Activated CD8-positive, alpha-beta memory T cell treated with anti-CD3 and anti-CD28 coated beads for 1 hour (primary cell): Measurements from ENCODE around the gene ZNF487.
"Not testable (repeated sequence)": the region's sequence is repeated elsewhere in the genome, so short reads cannot be mapped to it uniquely, and the experiment has no call there.

ENCODE experiments used
- DNase-seq, 2 donors: peaks; one replicate each; pipeline ENCODE4 v3.0.0-alpha.2; 2020; ENCODE audit warnings: low read depth in 1 of 2; ENCODE audit errors: extremely low read depth in 1 of 2

ZNF487 gene

DNA sequence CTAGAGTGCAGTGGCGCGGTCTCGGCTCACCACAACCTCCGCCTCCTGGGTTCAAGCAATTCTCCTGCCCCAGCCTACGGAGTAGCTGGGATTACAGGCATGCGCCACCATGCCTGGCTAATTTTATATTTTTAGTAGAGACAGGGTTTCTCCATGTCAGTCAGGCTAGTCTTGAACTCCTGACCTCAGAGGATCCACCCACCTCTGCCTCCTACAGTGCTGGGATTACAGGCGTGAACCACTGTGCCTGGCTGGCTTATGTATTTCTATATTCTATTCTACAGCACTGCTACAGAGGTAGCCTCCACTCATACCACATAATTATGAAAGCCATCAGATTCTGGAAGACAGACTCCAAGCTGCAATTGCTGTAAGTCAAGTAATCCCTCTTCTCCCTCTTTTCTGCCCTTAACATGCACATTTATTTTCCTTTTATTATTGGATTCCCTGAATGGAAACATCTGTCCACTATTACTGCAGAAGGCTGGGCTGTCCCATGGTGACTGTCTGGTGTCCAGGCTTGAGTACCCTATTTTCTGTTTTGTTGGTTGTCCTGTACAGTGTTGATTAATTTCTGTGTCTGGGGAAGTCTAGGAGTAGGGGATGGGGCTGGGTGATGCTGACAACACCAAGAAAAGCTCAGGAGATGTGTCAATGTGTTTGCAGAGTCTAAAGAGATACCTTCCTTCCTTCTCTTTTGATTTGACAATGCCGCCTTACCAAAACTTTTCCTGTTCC lies 5.8 kb upstream of the ZNF487 start:
- DNase-seq = no peak

DNA sequence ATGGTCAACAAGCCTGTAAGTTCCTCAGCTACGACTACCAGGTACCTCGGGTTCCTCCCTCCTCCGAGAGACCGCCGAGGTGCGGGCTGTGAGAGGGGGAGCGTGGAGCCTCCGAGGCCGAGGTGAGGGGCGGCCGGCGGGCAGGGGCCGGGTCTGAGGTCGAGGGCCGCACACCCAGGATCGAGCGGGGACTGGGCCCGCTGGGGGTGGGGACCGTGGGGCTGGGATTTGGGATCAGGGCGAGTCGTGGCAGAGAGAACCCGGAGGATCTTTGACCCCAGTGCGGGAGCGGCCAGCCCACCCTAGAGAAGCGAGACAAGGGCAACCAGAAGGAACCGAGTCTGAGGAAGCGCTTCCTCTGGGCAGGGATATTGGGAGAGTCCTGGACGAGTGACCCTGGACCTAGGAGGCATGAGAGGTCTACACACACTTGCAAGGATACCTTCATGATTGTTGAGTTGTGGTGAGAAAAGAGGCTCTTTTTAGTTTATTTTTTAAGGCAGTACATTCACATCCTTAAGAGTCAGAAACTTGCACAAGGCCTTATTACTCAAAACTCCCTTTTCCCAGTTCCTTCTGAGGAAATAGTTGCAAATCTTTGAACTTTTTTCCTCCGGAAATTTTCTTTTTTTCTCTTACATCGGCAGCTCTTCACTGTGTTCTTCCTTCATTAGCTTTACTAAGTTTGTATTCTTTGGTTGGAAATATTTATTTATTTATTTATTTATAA lies 395 bp downstream of the ZNF487 start:
- no peak for DNase-seq

DNA sequence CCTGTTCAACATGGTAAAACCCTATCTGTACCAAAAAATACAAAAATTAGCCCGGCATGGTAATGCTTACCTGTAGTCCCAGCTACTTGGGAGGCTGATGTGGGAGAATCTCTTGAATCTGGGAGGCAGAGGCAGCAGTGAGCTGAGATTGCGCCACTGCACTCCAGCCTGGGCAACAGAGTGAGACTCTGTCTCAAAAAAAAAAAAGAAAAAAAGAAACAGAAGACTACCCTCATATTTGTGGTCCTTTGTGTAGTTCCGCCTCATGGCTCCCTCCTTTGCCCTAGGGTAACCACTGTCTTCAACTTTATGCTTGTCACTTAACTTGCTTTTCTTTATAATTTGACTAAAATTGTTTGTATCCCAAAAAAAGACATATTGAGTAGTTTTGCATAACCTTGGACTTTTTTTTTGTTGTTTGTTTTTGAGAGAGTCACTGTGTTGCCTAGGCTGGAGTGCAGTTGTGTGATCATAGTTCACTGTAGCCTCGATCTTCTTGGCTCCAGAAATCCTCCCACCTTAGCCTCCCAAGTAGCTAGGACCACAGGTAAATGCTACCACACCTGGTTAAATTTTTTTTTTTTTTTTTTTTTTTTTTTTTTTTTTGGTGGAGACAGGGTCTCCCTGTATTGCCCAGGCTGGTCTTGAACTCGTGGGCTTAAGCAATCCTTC lies 3.7 kb downstream of the ZNF487 start:
- DNase-seq = no peak

DNA sequence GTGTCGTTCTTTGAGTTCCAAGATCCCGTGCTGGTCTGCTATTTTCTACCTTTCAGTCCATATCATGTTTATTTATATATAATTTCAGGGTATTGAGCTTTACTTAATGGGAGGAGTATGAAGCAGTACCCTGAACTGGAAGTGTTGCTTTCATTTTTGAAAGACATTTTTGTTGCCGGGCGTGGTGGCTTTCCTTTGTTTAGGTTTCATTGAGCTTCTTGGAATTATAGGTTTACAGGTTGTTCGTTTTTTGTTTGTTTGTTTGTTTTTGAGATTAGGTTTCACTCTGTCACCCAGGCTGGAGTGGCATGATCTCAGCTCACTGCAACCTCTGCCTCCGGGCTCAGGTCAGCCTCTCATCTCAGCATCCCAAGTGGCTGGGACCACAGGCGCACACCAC lies 7.4 kb downstream of the ZNF487 start:
- DNase-seq = no peak

DNA sequence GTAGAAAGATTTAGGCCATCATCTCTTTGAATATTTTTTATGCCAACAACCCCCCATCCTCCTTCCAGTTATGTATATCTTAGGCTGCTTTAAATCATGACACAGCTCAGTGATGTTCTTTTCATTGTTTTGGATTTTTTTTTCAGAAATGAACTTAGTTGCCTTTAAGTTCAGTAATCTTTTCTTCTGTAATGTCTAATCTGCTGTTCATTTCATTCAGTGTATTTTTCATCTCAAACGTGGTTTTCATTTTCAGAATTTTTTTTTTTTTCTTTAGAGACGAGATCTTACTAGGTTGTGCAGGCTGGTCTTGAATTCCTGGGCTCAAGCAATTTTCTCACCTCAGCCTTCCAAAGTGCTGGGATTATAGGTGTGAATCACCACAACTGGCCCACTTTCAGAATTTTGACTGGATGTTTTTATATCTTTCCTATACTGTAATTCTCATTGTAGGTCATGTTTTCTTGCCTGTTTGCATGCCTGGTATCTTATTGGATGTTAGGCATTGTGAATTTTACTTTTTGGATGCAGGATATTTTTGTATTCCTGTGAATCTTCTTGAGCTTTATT lies 8.1 kb downstream of the ZNF487 start:
- DNase-seq = no peak

DNA sequence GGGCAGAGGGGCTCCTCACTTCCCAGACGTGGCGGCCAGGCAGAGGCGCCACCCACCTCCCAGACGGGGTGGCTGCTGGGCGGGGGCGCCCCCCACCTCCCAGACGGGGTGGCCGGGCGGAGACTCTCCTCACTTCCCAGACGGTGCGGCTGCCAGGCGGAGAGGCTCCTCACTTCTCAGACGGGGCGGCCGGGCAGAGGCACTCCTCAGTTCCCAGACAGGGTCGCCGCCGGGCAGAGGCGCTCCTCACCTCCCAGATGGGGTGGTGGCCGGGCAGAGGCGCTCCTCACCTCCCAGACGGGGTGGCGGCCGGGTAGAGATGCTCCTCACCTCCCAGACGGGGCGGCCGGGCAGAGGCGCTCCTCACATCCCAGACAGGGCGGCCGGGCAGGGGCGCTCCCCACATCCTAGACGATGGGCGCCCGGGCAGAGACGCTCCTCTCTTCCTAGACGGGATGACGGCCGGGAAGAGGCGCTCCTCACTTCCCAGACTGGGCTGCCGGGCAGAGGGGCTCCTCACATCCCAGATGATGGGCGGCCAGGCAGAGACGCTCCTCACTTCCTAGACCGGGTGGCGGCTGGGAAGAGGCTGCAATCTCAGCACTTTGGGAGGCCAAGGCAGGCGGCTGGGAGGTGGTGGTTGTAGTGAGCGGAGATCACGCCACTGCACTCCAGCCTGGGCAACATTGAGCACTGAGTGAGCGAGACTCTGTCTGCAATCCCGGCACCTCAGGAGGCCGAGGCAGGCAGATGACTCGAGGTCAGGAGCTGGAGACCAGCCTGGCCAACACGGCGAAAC lies 9.5 kb downstream of the ZNF487 start:
- not testable (repeated sequence) for DNase-seq

DNA sequence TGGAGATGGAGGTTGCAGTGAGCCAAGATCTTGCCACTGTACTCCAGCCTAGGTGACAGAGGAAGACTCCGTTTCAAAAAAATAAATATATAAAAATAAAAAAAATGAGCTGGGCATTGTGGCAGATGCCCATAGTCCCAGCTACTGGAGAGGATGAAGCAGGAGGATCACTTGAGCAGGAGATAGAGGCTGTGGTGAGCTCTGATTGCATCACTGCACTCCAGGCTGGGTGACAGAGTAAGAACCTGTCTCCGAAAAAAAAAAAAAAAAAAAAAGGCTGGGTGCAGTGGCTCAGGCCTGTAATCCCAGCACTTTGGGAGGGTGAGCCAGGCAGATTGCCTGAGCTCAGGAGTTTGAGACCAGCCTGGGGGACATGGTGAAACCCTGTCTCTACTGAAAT lies 11.8 kb downstream of the ZNF487 start:
- no peak for DNase-seq

DNA sequence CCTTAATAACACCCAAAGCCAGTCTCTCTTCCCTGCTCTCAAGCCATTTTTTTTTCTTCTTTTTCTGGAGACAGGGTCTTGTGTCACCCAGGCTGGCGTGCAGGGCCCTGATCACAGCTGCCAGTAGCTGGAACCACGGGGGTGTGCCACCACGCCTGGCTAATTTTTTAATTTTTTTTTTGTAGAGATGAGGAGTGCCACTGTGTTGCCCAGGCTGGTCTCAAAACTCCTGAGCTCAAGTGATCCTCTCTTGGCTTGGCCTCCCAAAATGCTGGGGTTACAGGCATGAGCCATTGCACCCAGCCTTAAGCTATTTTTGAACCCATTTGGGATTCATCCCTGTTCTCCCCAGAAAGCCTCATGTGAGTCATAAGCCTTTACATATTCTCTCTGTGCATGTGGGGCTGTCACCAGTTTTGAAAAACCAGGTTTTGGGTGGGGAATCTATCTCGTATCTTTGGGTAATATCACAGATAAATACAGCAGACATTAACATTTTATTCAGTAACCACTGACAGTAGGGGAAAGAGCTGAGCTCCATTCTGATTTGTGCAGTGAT lies 15.5 kb downstream of the ZNF487 start:
- no peak for DNase-seq

DNA sequence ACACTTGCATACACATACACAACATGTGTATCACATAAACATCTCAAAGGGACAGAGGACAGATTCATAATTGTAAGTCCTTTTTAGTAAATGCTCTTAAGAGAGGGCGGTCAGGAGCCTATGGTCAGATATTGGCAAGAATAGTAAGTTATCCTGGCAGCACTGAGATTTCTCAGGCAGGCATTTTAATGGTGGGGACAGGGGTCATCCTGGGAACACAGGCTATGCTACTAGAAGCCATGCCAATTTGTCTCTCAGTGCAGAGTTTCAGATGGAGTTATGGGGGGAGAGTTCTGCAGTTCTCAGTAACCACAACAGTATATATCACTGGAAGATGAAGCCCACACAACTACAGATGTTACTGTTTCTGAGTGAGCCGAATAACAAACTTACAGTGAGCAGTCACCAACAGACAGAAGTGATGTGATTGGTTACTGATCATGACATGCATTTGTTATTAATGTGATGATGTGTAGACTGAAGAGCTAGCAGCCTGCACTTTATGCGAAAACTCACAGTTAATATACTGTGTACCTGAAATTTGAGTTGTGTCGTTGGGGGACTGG lies 16.4 kb downstream of the ZNF487 start:
- DNase-seq = no peak

DNA sequence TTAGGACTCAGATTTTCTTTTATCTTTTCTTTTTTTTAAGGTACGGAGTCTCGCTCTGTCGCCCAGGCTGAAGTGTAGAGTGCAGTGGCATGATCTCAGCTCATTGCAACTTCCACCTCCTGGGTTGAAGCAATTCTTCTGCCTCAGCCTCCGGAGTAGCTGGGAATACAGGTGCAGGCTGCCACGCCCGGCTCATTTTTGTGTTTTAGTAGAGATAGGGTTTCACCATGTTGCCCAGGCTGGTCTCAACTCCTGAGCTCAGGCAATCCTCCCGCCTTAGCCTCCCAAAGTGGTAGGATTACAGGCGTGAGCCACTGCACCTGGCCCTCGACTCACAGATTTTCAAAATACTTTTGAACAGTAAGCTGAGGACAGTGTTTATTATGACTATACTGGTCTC lies 17.1 kb downstream of the ZNF487 start:
- DNase-seq = not testable (repeated sequence)

DNA sequence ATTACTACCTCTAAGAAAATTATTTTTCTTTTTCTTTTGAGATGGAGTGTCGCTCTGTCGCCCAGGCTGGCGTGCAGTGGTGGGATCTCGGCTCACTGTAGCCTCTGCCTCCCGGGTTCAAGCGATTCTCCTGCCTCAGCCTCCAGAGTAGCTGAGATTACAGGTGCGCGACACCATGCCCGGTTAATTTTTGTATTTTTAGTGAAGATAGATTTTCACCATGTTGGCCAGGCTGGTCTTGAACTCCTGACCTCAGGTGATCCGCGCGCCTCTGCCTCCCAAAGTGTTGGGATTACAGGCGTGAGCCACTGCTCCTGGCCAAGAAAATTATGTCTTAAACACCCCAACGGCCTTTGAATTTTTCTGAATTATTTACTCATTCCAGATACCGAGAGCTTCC lies 19.6 kb downstream of the ZNF487 start:
- DNase-seq = not testable (repeated sequence)

DNA sequence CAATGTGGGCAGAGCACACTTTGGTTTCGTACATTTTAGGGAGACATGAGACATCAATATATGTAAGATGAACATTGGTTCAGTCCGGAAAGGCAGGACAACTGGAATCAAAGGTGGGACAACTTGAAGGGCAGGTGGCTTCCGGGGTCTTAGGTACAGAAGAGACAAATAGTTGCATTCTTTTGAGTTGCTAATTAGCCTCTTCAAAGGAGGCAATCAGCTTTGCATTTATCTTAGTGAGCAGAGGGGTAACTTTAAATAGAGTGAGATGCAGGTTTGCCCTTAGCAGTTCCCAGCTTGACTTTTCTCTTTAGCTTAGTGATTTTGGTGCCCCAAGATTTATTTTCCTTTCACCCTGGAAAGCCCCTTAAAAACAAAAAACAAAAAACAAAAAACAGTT lies 21.3 kb downstream of the ZNF487 start:
- DNase-seq = no peak

DNA sequence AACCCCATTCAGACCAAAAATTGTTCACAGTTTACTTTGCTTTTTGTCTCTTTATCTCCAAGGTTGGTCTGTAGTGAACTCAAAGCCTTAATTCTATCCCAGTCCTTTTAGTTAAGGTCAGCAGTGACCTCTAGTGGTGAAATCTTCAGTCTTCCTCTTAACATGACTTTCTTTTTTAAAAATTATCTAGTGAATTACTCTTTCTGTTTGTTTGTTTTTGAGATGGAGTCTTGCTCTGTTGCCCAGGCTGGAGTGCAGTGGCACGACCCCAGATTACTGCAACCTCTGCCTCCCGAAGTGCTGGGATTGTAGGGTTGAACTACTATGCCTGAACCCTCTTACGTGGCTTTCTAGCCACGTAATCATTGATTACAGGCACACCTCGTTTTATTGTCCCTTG lies 25.0 kb downstream of the ZNF487 start:
- no peak for DNase-seq

DNA sequence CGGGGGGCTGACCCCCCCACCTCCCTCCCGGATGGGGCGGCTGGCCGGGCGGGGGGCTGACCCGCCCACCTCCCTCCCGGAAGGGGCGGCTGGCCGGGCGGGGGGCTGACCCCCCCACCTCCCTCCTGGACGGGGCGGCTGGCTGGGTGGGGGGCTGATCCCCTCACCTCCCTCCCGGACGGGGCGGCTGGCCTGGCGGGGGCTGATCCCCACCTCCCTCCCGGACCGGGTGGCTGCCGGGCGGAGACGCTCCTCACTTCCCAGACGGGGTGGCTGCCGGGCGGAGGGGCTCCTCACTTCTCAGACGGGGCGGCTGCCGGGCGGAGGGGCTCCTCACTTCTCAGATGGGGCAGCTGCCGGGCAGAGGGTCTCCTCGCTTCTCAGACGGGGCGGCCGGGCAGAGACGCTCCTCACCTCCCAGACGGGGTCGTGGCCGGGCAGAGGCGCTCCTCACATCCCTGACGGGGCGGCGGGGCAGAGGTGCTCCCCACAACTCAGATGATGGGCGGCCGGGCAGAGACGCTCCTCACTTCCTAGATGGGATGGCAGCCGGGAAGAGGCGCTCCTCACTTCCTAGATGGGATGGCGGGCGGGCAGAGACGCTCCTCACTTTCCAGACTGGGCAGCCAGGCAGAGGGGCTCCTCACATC lies 28.3 kb downstream of the ZNF487 start:
- not testable (repeated sequence) for DNase-seq

DNA sequence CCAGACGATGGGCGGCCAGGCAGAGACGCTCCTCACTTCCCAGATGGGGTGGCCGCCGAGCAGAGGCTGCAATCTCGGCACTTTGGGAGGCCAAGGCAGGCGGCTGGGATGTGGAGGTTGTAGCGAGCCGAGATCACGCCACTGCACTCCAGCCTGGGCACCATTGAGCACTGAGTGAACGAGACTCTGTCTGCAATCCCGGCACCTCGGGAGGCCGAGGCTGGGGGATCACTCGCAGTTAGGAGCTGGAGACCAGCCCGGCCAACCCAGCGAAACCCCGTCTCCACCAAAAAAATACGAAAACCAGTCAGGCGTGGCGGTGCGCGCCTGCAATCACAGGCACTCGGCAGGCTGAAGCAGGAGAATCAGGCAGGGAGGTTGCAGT lies 28.8 kb downstream of the ZNF487 start:
- DNase-seq = not testable (repeated sequence)

DNA sequence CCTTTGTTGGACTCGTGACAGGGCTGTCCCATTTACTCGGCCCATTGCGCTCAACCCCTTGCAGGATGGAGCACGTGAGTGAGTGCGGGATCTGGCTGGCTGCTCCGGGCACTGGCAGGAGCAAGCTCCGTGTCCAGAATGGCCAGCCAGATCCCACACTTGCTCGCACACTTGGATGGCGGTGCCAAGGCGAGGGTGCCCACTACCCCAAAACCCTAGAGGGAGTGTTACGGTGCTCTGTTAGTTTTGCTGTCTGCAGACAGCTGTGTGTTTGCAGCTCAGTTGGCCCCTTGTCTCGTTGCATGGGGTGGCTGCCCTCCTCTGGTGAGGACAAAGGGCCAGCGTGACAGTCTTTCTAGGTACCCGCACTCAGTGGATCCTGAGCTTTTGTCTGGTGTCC lies 34.2 kb downstream of the ZNF487 start:
- no peak for DNase-seq

DNA sequence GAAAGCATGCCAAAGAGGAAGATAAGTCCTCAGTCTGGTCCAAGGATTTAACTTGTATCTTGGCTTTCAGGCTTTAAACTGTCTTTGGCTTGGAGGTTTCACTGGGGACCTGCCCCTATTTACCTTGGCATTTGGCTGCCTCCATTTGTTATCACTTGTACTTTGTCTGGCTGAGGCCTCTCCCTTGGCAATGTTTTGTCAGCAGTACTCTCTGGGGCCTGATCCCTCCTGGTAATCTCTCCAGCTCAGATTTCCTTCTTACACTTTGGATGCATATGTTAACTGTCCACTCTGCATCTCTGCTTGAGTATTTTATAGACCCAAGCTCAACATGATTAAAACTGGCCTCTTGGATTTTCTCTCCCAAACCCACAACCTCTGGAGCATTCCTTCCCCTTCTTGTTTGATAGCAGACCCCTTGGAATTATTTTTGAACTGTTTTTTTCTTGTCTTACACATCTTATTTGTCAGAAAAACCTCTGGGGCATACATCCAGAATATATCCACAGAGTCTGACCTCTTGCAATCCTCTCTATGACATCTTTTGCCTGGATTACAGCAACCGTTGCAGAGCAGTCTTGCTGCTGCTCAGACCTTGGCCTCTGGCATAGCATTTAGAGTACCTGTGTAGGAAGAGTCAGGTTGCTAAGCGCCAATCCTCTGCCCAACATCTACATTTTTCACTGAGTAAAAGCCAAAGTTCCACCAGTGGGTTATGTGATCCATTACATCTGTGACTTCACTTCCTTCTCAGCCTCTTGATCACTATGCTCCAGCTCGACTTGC lies 35.2 kb downstream of the ZNF487 start:
- DNase-seq = no peak

DNA sequence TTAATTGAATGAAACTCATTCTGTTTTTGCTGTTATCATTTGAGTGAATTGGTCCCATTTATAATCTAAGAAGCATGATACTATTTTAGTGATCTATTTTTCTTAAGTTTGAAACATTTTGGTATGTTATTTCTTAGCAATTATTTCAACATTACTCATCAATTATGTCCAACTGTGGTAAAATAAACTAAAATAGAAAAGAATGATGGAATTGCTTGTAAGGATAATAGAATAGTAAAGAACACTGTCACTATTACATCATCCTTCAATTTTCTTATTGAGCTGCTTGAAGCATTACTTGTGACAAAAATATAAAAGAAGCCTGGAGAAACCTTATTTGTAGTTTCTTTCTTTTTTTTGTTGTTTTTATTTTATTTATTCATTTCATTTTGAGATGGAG lies 42.4 kb downstream of the ZNF487 start:
- no peak for DNase-seq
